NCI-H2107 treated with DMSO at 0.1 percent for 48 hours (cell line): ENCODE data around the gene ODAPH.
"Not testable (repeated sequence)": the region's sequence is repeated elsewhere in the genome, so short reads cannot be mapped to it uniquely, and the experiment has no call there.

Experiments
- DNase-seq: peaks from one replicate; lab custom pipeline; 2025; ENCODE audit not compliant: unreplicated experiment; lab: John Stamatoyannopoulos, UW

Gene ODAPH

DNA sequence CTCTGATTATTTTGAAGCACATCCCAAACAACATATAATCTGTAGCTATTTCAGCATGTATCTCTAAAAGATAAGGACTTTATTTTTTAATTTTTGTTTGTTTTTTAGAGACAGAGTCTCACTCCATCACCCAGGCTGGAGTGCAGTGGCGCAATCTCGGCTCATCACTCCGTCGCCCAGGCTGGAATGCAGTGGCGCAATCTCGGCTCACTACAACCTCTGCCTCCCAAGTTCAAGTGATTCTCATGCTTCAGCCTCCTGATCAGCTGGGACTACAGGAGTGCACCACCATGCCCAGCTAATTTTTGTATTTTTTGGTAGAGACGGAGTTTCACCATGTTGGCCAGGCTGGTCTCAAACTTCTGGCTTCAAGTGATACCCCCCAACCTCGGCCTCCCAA is 11.6 kb upstream of the ODAPH start:
- not testable (repeated sequence) for DNase-seq

- DNase-seq = no peak
These were observed 11.0 kb upstream of the ODAPH start for GRCh38 chr4:75544870-75545269.

- no peak for DNase-seq
These were observed 10.3 kb upstream of the ODAPH start for GRCh38 chr4:75545526-75545925.

- DNase-seq = no peak
These were observed 8.0 kb upstream of the ODAPH start for GRCh38 chr4:75547647-75548387.

DNA sequence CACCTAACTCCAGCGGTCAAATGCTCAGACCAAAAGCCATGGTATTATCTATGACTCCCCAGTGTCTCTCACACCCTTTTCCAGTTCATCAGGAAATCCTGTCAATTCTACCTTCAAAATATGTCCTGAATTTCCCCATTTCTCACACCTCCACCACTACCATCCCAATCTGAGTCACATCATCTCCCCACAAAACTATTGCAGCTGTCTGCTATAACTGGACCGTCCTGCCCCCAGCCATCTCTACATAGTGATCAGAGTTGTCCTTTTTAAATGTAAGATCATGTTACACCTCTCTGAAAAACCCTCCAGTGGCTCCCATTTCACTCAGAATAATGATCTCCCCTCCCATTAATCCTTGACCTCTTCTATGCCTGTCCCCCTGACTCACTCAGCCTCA is 6.8 kb upstream of the ODAPH start:
- no peak for DNase-seq

DNA sequence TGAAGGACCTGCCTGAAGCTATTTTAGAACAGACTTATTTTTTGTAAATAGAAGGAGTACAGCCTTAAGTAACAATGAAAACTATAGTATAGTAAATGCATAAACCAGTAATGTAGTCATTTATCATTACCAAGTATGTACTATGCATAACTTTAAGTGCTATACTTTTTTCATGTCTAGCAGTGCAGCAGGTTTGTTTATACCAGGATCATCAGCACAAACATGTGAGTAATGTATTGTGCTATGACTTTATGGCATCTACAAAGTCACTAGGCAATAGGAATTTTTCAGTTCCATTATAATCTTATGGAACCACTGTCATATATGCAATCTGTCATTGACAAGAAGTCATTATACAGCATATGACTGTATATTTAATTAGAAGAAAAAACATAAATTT is 3.4 kb upstream of the ODAPH start:
- DNase-seq = no peak

DNA sequence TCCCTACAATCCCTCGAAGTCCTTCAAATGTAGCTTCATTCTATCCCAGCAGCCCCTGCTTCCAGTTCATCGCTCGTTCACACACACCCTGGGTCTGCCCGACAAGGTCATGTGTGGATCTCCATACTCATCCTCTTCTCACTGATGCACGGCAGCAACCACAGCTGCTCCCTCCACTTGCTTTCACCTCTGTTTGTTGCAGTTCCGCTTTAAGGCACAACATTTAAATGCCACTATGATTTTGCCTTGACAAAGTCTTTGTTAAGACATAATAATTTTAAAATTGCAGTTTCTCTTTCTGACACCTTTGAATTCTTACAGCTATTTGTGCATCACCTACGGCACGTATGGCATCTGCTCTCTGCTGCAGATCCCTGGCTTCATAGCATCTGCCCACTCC is 1.8 kb downstream of the ODAPH start:
- no peak for DNase-seq

DNA sequence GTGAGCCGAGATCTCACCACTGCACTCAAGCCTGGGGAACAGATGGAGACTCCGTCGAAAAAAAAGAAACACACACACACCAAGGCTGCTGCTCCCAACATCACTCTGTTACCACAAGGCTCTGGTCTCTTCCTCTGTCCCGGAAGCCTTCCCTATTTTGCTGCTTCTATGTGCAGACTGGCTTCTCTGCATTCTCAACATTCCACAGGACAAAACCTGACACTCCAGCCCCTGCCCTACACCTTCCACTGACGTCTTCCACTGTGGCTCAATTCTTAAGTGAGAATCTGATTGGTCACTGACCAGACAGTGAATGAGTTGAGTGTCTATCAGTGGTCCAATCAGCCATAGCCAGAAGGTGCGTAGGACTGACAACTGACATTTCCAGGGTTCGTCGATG is 5.9 kb downstream of the ODAPH start:
- DNase-seq = no peak

DNA sequence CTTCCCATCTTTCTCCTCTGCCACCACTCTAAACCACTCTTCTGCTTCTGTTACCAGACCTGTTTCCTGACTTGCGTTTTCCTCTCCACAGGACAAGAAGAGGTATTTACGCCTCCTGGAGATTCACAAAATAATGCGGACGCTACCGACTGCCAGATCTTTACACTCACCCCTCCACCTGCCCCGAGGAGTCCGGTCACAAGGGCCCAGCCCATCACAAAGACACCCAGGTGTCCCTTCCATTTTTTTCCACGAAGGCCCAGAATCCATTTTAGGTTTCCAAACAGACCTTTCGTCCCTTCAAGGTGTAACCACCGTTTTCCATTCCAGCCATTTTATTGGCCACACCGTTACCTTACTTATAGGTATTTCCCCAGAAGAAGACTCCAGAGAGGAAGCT is 8.2 kb downstream of the ODAPH start:
- DNase-seq = no peak

DNA sequence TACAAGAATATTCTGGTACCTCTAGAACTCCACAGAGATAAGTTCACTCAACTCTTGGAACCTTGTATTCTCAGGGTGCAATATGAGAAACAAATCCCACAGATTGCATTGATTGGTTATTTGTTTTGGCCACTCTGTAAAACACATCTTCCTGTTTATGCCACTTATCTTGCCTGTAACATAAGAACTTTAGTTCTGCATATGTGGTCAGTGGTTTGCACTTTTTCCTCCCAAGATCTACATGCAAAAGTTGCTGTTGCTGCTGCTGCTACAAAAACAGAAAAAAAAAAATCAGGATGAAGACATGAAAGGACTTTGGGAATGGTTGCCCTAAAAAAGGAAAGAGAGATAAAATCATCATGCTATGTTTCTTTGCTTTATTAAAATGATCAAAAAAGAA is 9.6 kb downstream of the ODAPH start:
- DNase-seq = no peak

- no peak for DNase-seq
These were observed 11.0 kb downstream of the ODAPH start for GRCh38 chr4:75566911-75567310.

GRCh38 chr4:75567725-75568124 is 11.9 kb downstream of the ODAPH start:
- no peak for DNase-seq

DNA sequence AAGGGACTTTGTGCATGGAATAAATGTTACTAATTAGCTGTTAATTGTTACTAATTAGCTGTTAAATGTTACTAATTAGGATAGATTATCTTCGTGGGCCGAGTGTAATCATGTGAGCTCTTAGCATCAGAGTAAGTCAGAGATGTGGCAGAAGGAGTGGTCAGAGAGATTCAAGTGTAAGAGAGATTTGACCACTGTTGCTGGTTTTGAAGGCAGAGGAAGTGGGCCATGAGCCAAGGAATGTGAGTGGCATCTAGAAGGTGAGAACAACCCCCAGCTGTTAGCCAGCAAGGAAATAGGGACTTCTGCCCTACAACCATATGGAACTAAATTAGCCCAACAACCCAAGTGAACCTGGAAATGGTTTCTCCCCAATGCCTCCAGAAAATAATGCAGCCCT is 28.2 kb downstream of the ODAPH start:
- DNase-seq = no peak

GRCh38 chr4:75593393-75593792 is 37.5 kb downstream of the ODAPH start:
- no peak for DNase-seq

DNA sequence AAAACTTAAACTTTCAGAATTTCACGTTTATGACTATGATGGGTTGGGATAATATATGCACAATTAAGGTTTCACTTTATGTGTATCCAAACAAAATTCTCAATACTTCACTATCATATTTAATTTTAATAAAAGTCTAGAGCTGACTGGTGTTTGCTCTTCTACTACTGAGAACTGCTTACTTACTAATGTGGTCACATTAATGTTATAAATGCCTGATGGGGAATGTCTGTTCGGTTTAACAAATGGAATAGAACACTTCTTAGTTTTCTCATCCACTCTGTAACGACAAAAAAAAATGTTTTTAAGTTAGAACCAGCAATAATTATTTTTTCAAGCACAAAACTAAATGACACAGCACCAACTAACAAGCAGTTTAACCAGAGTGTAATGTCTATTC is 40.2 kb downstream of the ODAPH start:
- DNase-seq = no peak

GRCh38 chr4:75598390-75598789 is 42.5 kb downstream of the ODAPH start:
- DNase-seq = no peak

- DNase-seq = no peak
These were observed 43.8 kb downstream of the ODAPH start for GRCh38 chr4:75599647-75600046.

GRCh38 chr4:75605928-75606327 is 50.1 kb downstream of the ODAPH start:
- no peak for DNase-seq

DNA sequence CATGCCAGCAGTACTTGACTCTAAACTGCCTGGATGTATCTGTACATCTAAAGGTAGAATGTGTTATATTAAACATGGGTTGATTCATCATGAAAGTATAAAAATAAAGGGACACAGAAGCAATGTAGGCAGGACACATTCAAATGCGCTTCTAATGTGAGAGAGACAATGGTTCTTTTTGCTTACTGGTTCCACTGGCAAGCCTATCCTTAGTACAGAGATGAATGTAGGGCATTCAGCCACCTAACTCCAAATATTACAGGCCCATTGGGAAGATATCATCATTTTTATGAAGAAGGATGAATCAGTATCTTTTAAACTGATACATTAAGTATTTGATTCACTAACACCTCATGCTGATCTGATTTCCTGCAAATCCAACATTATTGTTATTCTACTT is 56.4 kb downstream of the ODAPH start:
- no peak for DNase-seq
